OCI-LY7 (cell line): Measurements from ENCODE around the gene ACOXL.

Source experiments
- CTCF ChIP-seq: fragments of 200-600 bp; sonication (generic); conservative IDR thresholded peaks from 2 replicates; pipeline ENCODE4 v1.5.1; 2014; ENCODE audit warnings: mild to moderate bottlenecking, antibody characterized with exemption, low read length, moderate library complexity, mixed read lengths
- EZH2phosphoT487 ChIP-seq: fragments of 200-600 bp; sonication (generic); IDR thresholded peaks from 2 replicates; pipeline ENCODE4 v1.6.1; 2018; ENCODE audit warnings: low read depth, borderline replicate concordance, mild to moderate bottlenecking, mixed run types, antibody characterized with exemption, low read length, moderate library complexity, mixed read lengths

GRCh38 chr2:111138839-111139238 lies 406.5 kb downstream of the ACOXL start:
- TF ChIP-seq CTCF (no peak), EZH2phosphoT487 (no peak)
